Measurements from ENCODE around the gene XYLB. TPM values are rescaled to one million over a fixed set of nuclear protein-coding genes. Genes with fewer than 3 reads are reported as not detected.
A peak's percentile ranks its signal among the peaks of the same experiment; 100 is the strongest.

XYLB gene
- total RNA-seq, 6 donors from 2014 or later: 1.3 to 7.3 (median 4.6) TPM

DNA sequence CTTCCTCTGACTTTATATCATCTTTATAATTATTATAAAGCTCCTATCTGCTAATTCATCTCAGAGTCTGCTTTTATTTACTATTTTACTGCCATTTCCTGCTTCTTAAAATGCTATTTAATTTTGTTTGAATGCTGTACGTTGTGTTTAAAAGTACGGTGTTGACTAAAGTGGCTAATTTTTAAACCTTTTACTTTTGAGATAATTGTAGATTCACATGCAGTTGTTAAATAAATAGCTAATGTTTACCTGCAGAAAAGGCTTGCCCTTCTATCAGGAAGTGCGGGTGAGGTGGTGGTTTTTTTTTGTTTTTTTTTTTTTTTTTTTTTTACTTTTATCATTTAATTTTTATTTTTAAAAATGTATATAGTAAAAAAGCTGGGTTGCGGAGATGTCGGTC, 41.3 kb downstream of the XYLB start:
- no peaks in the 10 kb centered on the region for H3K27me3 ChIP-seq
- peaks cover 0 to 8% (median 3%) of the 10 kb centered on the region in 4 donors for H3K9me3 ChIP-seq
- TF ChIP-seq POLR2A (IDR thresholded peaks at IDR 0.05) (no peak), POLR2AphosphoS5 (IDR thresholded peaks at IDR 0.05) (no peak), EP300 (IDR thresholded peaks at IDR 0.05) (no peak)
- TF ChIP-seq, protein P1, sequence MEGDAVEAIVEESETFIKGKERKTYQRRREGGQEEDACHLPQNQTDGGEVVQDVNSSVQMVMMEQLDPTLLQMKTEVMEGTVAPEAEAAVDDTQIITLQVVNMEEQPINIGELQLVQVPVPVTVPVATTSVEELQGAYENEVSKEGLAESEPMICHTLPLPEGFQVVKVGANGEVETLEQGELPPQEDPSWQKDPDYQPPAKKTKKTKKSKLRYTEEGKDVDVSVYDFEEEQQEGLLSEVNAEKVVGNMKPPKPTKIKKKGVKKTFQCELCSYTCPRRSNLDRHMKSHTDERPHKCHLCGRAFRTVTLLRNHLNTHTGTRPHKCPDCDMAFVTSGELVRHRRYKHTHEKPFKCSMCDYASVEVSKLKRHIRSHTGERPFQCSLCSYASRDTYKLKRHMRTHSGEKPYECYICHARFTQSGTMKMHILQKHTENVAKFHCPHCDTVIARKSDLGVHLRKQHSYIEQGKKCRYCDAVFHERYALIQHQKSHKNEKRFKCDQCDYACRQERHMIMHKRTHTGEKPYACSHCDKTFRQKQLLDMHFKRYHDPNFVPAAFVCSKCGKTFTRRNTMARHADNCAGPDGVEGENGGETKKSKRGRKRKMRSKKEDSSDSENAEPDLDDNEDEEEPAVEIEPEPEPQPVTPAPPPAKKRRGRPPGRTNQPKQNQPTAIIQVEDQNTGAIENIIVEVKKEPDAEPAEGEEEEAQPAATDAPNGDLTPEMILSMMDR (IDR thresholded peaks at IDR 0.05): no peak
- 88 to 97% methylated on average over 5 of the region's 5 CpGs for WGBS, 2 donors
- H3K36me3 ChIP-seq: no peaks in the 10 kb centered on the region
- no peak for ATAC-seq (ENCODE audit: low FRiP score in 2 of 2)
- no peak overlapping the region for H3K27ac ChIP-seq
- H3K4me3 ChIP-seq: no peak overlapping the region
- DNase-seq: no peak
- H3K4me1 ChIP-seq: no peaks in the 10 kb centered on the region

DNA sequence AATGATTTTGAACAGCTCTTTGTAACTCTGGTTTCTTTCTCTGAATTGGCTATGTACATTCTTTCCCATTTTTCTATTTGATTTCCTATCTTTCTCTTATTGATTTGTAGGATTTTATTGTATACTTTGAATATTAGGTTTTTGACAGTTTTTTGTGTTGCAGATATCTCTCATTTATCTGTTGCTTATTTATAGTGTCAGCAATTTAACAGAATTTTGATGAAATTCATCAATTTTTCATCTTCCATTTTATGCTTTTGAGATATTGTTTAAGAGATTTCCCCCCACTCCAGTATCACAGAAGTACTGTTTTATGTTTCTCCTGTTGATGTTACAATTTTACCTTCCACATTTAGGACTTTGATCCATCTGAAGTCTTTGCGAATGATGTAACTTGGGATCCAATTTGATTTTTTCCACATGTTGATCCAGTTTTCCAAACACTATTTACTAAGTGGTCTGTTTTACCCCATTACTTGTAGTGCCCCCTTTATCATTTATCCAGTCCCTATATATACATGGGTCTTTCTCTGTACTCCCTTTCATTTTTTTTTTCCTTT, 46.1 kb downstream of the XYLB start:
- TF ChIP-seq, protein P1 (IDR thresholded peaks at IDR 0.05): no peak
- TF ChIP-seq POLR2AphosphoS5 (IDR thresholded peaks at IDR 0.05) (no peak), EP300 (IDR thresholded peaks at IDR 0.05) (no peak), POLR2A (IDR thresholded peaks at IDR 0.05) (no peak)
- Histone ChIP-seq H3K4me3 (no peak overlapping the region), H3K4me1 (no peaks in the 10 kb centered on the region), H3K9me3 (no peaks in the 10 kb centered on the region), H3K36me3 (no peaks in the 10 kb centered on the region), H3K27me3 (no peaks in the 10 kb centered on the region), H3K27ac (no peak overlapping the region)
- no peak for ATAC-seq (ENCODE audit: low FRiP score in 2 of 2)
- WGBS, 2 donors: 100% methylated on average over 1 of the region's 1 CpG
- DNase-seq: no peak

GRCh38 chr3:38396239-38396638, 49.7 kb downstream of the XYLB start:
- ATAC-seq (ENCODE audit: low FRiP score in 2 of 2) (no peak), DNase-seq (no peak)
- H3K9me3 ChIP-seq: no peaks in the 10 kb centered on the region
- WGBS, 2 donors: 100% methylated on average over 1 to 2 of the region's 2 CpGs
- H3K4me1 ChIP-seq: no peaks in the 10 kb centered on the region
- no peaks in the 10 kb centered on the region for H3K27me3 ChIP-seq
- TF ChIP-seq, protein P1 (IDR thresholded peaks at IDR 0.05): no peak
- no peak for TF ChIP-seq POLR2A (IDR thresholded peaks at IDR 0.05)
- TF ChIP-seq POLR2AphosphoS5 (IDR thresholded peaks at IDR 0.05): no peak
- TF ChIP-seq EP300 (IDR thresholded peaks at IDR 0.05): no peak
- peaks cover 0 to 2% (median 0%) of the 10 kb centered on the region in 4 donors for H3K36me3 ChIP-seq
- no peak overlapping the region for H3K4me3 ChIP-seq
- no peak overlapping the region for H3K27ac ChIP-seq

- Histone ChIP-seq H3K4me1 (no peaks in the 10 kb centered on the region), H3K27ac (no peak overlapping the region), H3K4me3 (no peak overlapping the region), H3K36me3 (peaks cover 0 to 6% (median 1%) of the 10 kb centered on the region in 4 donors), H3K9me3 (no peaks in the 10 kb centered on the region), H3K27me3 (no peaks in the 10 kb centered on the region)
- ATAC-seq (ENCODE audit: low FRiP score in 2 of 2): no peak
- TF ChIP-seq, protein P1 (IDR thresholded peaks at IDR 0.05): no peak
- TF ChIP-seq EP300 (IDR thresholded peaks at IDR 0.05) (no peak), POLR2AphosphoS5 (IDR thresholded peaks at IDR 0.05) (no peak), POLR2A (IDR thresholded peaks at IDR 0.05) (no peak)
- 98 to 100% methylated on average over 4 to 5 of the region's 5 CpGs for WGBS, 2 donors
- DNase-seq: no peak
These were observed 50.3 kb downstream of the XYLB start for GRCh38 chr3:38396861-38397260.

GRCh38 chr3:38397320-38397719, 50.7 kb downstream of the XYLB start:
- peak in 1 of 2 donors; percentile 28 for ATAC-seq (ENCODE audit: low FRiP score in 2 of 2)

More at GRCh38 chr3:38397320-38397719, 50.7 kb downstream of the XYLB start:
- H3K9me3 ChIP-seq: no peaks in the 10 kb centered on the region
- H3K27me3 ChIP-seq: no peaks in the 10 kb centered on the region
- TF ChIP-seq EP300 (IDR thresholded peaks at IDR 0.05): no peak
- no peak for TF ChIP-seq POLR2AphosphoS5 (IDR thresholded peaks at IDR 0.05)
- TF ChIP-seq POLR2A (IDR thresholded peaks at IDR 0.05): no peak
- TF ChIP-seq, protein P1 (IDR thresholded peaks at IDR 0.05): no peak
- H3K36me3 ChIP-seq: peaks cover 0 to 6% (median 1%) of the 10 kb centered on the region in 4 donors
- H3K4me1 ChIP-seq: no peaks in the 10 kb centered on the region
- no peak for DNase-seq
- WGBS, 2 donors: 66 to 79% methylated on average over 5 of the region's 5 CpGs
- H3K4me3 ChIP-seq: no peak overlapping the region
- H3K27ac ChIP-seq: no peak overlapping the region

All from upper lobe of left lung (tissue), 6 donors.